Measurements from ENCODE around the gene NSG1.

The NSG1 gene

GRCh38 chr4:4396628-4397440 lies 9.9 kb downstream of the NSG1 start:
- no peak for DNase-seq (ENCODE audit: low spot score)

GRCh38 chr4:4397441-4397819 lies 10.5 kb downstream of the NSG1 start:
- no peak for DNase-seq (ENCODE audit: low spot score)

- DNase-seq (ENCODE audit: low spot score) = no peak
Measured at GRCh38 chr4:4398430-4398829, 11.5 kb downstream of the NSG1 start.

- DNase-seq (ENCODE audit: low spot score) = no peak
Measured at GRCh38 chr4:4401036-4401435, 14.1 kb downstream of the NSG1 start.

GRCh38 chr4:4402966-4403365 lies 16.1 kb downstream of the NSG1 start:
- DNase-seq (ENCODE audit: low spot score) = no peak

- no peak for DNase-seq (ENCODE audit: low spot score)
Measured at GRCh38 chr4:4405358-4405962, 18.6 kb downstream of the NSG1 start.

- DNase-seq (ENCODE audit: low spot score) = no peak
Measured at GRCh38 chr4:4406455-4407298, 19.8 kb downstream of the NSG1 start.

- no peak for DNase-seq (ENCODE audit: low spot score)
Measured at GRCh38 chr4:4407299-4408131, 20.6 kb downstream of the NSG1 start.

GRCh38 chr4:4408132-4408523 lies 21.2 kb downstream of the NSG1 start:
- DNase-seq (ENCODE audit: low spot score) = no peak

- no peak for DNase-seq (ENCODE audit: low spot score)
Measured at GRCh38 chr4:4408576-4409335, 21.9 kb downstream of the NSG1 start.

GRCh38 chr4:4409416-4410115 lies 22.7 kb downstream of the NSG1 start:
- no peak for DNase-seq (ENCODE audit: low spot score)

GRCh38 chr4:4410271-4410670 lies 23.4 kb downstream of the NSG1 start:
- no peak for DNase-seq (ENCODE audit: low spot score)

GRCh38 chr4:4411906-4412305 lies 25.0 kb downstream of the NSG1 start:
- no peak for DNase-seq (ENCODE audit: low spot score)

GRCh38 chr4:4412641-4413372 lies 25.9 kb downstream of the NSG1 start:
- no peak for DNase-seq (ENCODE audit: low spot score)

GRCh38 chr4:4413373-4413725 lies 26.4 kb downstream of the NSG1 start:
- no peak for DNase-seq (ENCODE audit: low spot score)

- no peak for DNase-seq (ENCODE audit: low spot score)
Measured at GRCh38 chr4:4413806-4414205, 26.9 kb downstream of the NSG1 start.

- no peak for DNase-seq (ENCODE audit: low spot score)
Measured at GRCh38 chr4:4415107-4415805, 28.4 kb downstream of the NSG1 start.

- no peak for DNase-seq (ENCODE audit: low spot score)
Measured at GRCh38 chr4:4415806-4416805, 29.2 kb downstream of the NSG1 start.
